Measurements from ENCODE around the gene ESD. TPM values are rescaled to one million over a fixed set of nuclear protein-coding genes. Genes with fewer than 3 reads are reported as not detected.

The ESD gene
- total RNA-seq, 1 experiment from 2014 or later = 78.8 TPM

GRCh38 chr13:46745062-46745461, 51.9 kb downstream of the ESD start:
- Histone ChIP-seq H3K79me2 (ENCODE audit: insufficient read depth, low read length) (no peaks in the 10 kb centered on the region), H3K9me3 (ENCODE audit: control insufficient read depth, low read depth, low read length) (no peaks in the 10 kb centered on the region), H3K27me3 (ENCODE audit: insufficient read depth, low read length) (no peaks in the 10 kb centered on the region; the same call in 1 of the 2 replicates), H3T11ph (ENCODE audit: low read length) (no peak overlapping the region), H3K23ac (ENCODE audit: insufficient read length, low read depth, low read length) (no peak overlapping the region), H3K4me2 (ENCODE audit: insufficient read depth, insufficient read length, low read length) (no peak overlapping the region), H3K18ac (ENCODE audit: insufficient read length, low read depth, low read length) (no peak overlapping the region), H4K8ac (replicated peaks; ENCODE audit: insufficient read length, low read depth, low read length) (no peak overlapping the region), H4K5ac (ENCODE audit: insufficient read length, low read depth, low read length) (no peak overlapping the region), H2AK5ac (ENCODE audit: insufficient read length, low read length) (no peak overlapping the region), H4K91ac (ENCODE audit: insufficient read length, low read depth, low read length) (no peak overlapping the region), H3K4me1 (ENCODE audit: insufficient read depth, low read length) (no peaks in the 10 kb centered on the region), H3K23me2 (ENCODE audit: insufficient read length, low read depth, low read length, poor library complexity, severe bottlenecking) (no peaks in the 10 kb centered on the region), H3K56ac (ENCODE audit: insufficient read length, low read depth, low read length) (no peak overlapping the region), H3K27ac (ENCODE audit: insufficient read length, low read depth, low read length) (no peak overlapping the region), H3K79me1 (ENCODE audit: insufficient read depth, low read depth, low read length, poor library complexity, severe bottlenecking) (no peaks in the 10 kb centered on the region), H3K9ac (ENCODE audit: extremely low read depth, insufficient read length, low read length) (no peak overlapping the region), H2BK12ac (ENCODE audit: insufficient read length, low read depth, low read length) (no peak overlapping the region), H4K20me1 (ENCODE audit: control insufficient read depth, insufficient read depth, insufficient read length) (no peaks in the 10 kb centered on the region), H3K14ac (ENCODE audit: insufficient read depth, low read length) (no peak overlapping the region), H2AFZ (ENCODE audit: low read length) (no peak overlapping the region), H2BK120ac (ENCODE audit: low read depth, low read length, poor library complexity, severe bottlenecking) (no peak overlapping the region), H3K4ac (ENCODE audit: low read depth, low read length) (no peak overlapping the region), H2BK15ac (ENCODE audit: low read depth, low read length) (no peak overlapping the region), H2BK20ac (ENCODE audit: low read depth, low read length, poor library complexity, severe bottlenecking) (no peak overlapping the region), H2BK5ac (ENCODE audit: insufficient read length, low read length) (no peak overlapping the region)
- no peak for TF ChIP-seq CTCF (conservative IDR thresholded peaks at IDR 0.05)
- H3K36me3 Mint-ChIP-seq (ENCODE audit: insufficient read depth in 1 of 3, low read depth in 3 of 3) = peaks cover 5 to 16% (median 14%) of the 10 kb centered on the region in 3 experiments; a peak in 5 of 7 replicates
- no peaks in the 10 kb centered on the region for H3K27me3 Mint-ChIP-seq (ENCODE audit: low read depth)
- H3K4me3 Mint-ChIP-seq = no peak overlapping the region
- H3K4me1 Mint-ChIP-seq = no peaks in the 10 kb centered on the region
- WGBS (ENCODE audit: extremely low coverage, insufficient read length, low lambda C conversion rate) = no CpG with 5 or more reads among the region's 4 CpGs
- H3K27ac Mint-ChIP-seq = no peak overlapping the region
- DNase-seq = no peak
- H3K9me3 Mint-ChIP-seq = no peaks in the 10 kb centered on the region; a peak in 2 of 5 replicates
